HG02973 (cell line): ENCODE measurements around the gene RPTOR.

Source experiments
- ATAC-seq: cut with Tn5 transposase; IDR thresholded peaks from one replicate; pipeline ENCODE4 v1.9.1; 2021; ENCODE audit warnings: moderate library complexity; ENCODE audit not compliant: unreplicated experiment

RPTOR gene

DNA sequence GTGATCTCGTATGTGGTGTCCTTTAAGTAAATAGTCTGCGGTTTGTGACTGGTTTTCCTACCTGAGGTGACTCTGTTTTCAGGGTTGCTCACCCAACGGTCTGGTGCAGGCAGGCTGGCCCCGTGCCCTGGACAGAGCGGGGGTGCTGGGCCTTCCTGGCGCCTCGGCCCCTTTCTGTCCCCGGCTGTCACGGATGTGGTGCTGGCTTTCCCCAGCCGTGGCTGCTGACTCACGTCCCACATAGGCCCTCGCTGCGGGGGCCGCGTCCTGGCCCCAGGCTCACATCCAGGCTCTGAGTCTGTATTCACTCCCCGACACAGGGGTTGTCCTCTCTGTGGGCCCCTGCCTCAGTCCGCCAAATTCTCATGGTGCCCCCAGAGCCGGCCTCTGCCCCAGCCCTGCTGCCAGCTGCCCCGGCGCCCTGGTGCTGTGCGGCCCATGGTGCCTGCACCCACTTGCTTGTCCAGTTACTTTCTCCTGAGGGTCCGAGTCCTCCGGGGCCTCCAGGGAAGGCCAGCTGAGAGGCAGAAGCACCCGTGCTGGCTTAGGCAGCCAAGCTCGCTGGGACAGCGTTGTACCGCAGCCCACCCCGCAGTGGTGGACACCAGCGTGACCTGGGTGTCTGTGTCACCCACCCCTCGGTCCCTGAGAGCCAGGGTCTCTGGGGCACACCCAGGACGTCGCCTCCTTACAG lies 452.9 kb downstream of the RPTOR start:
- no peak for ATAC-seq

DNA sequence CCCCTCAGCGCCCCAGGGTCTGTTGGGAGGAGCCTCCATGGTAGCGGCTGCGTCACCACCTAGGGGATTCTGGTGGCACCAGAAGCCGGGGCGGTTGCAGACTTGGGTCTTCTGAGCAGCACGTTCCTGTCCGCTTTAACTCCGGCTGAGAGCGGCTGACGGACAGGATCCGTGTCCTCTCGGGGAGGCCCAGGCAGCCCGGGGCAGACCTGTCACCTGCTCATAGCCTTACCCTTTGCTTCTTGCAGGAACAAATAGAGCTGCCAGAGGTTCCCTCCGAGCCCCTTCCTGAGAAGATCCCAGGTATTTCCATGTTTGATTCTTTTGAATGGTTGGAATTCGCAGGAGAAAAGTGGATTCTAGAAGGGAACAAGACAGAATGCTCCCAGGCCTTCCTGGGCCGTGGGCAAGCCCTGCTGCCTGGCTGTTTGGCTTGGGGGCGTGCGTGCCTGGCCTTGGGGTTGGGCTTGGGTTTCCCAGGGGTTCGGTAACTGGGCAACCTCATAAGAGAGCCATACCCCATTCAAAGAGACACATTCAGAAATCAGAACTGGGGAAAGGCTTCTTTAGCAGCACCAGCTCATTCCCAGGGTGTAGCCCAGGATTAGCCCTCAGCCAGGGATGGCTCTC lies 453.6 kb downstream of the RPTOR start:
- no peak for ATAC-seq

DNA sequence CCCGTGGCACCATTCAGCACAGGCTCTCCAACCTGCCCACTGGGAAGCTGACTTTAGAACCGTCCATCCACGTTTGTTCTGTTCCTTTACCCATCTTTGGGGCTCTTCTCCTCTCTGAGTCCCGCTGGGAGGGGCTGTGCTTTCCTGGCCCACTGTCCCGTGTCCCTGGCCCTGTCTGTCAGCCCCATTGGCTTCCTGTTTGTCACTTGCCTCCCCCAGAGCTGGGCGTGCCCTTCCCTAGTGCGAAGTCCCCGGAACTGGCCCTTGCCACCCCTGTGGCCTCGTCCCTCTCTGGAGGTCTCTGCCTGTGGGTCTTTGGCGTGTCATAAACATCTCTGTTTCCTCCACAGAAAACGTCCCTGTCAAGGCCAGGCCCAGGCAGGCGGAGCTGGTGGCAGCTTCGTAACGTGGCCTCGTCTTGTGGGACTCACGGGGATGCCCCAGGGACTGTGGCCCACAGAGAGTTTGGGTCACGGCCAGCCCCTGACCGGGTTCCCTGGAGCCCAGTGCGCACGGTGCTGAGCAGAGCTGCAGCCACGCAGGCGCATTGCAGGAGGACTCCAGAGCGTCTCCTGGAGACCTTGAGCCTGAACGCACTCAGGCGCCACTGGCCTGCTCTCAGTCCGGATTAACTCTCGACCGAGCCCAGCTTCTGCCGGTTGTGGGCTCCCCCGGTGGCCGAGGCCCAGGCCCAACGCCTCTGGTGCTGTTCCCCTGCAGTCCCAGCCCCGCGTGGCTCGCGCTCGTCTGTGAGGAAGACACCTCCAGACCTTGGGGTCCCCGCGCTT lies 454.3 kb downstream of the RPTOR start:
- ATAC-seq = no peak

DNA sequence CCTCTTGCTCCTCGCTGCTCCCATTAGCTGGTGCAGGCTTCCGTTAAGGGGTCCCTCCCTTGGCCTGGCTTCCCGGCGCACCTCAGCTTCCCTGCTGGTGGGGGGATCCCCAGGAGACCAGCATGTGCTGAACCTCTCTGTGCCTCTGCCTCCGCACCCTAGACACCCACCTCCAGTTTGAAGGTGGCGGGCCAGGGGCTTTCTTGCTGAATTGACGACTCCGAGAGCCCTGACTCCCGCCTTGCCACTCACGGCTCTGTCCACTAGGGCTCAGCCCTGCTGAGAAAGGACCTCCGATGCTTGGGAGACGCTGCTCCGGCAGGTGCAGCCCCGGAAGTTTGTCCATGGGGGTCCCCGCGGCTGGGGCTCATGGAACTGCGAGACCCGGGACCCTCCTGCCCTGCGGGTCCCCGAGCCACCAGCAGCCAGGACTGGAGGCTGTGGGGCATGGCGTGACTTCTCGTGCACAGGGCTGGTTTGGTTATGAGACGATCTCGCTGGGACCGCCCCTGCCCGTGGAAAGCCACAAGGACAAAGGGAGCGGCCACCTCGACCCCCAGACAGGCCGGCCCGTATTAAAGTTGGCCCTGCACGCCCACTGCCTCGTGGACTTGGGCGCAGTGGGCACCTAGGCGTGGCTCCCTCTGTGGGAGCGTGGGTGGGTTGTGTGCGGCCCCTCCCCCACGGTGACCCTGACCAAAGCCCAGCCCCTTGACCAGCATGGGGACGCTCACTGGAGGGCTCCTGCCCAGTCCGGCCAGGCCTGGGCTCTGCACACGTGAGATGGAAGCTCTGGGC lies 455.1 kb downstream of the RPTOR start:
- no peak for ATAC-seq

DNA sequence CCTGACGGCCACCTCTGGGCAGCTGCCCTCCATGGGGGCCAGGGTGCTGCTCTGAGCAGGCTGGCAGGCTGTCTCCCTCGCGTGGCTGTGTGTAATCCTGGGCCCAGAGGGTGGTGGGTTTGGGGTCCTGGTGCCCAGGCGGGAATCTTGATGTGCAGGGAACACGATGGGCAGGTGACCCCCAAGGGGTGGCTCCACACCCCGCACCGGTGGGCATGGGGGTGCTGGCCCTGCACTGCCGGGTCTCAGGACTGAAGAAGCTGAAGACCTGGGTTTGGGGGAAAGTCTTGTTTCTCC lies 455.6 kb downstream of the RPTOR start:
- ATAC-seq = no peak

DNA sequence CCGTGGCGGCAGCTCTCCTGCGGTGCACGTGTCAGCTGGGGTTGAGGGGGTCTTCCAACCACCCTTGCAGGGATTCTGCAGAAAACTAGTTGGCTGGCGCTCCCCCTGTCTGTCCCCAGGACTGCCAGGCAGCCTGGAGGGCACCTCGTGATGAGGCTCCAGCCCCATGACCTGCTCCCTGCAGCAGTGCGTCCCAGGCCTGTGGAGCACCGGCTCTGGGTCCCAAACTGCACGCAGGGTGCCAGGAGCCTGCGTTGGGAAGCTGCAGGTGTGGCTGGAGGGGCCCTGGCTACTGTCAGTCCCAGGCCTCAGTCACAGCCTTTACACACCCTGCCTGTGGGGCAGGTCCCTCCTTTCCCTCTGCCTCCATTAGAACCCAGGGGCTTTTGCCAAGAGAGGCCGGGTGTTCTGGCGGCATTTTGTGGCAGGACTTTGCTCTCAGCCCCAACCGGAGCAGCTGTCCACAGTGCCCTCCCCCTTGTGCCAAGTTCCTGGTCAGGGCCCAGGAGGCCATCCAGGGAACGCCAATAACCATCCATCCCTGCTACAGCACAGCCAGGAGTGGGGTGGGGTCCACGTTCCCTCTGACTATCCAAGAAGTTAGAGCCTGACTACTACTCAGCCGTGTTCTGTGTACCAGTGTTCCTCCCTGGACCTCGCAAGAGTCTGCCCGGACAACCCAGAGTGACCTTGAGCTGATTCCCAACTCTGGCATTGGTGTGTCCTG lies 456.2 kb downstream of the RPTOR start:
- ATAC-seq = no peak

DNA sequence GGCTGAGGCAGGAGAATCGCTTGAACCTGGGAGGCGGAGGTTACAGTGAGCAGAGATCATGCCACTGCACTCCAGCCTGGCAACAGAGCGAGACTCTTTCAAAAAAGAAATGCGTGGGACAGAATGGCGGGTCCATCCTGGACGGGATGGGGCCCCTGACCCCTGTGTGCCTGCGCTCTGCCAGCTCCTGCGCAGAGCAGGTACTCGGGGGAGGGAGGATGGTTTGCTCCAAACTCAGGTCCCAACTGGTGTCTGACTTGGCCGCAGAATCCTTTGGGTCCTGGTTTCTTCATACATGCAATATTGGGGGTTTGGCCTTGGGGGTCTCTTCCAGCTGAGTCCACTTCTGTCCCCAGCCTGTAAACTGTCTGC lies 457.4 kb downstream of the RPTOR start:
- ATAC-seq = no peak

DNA sequence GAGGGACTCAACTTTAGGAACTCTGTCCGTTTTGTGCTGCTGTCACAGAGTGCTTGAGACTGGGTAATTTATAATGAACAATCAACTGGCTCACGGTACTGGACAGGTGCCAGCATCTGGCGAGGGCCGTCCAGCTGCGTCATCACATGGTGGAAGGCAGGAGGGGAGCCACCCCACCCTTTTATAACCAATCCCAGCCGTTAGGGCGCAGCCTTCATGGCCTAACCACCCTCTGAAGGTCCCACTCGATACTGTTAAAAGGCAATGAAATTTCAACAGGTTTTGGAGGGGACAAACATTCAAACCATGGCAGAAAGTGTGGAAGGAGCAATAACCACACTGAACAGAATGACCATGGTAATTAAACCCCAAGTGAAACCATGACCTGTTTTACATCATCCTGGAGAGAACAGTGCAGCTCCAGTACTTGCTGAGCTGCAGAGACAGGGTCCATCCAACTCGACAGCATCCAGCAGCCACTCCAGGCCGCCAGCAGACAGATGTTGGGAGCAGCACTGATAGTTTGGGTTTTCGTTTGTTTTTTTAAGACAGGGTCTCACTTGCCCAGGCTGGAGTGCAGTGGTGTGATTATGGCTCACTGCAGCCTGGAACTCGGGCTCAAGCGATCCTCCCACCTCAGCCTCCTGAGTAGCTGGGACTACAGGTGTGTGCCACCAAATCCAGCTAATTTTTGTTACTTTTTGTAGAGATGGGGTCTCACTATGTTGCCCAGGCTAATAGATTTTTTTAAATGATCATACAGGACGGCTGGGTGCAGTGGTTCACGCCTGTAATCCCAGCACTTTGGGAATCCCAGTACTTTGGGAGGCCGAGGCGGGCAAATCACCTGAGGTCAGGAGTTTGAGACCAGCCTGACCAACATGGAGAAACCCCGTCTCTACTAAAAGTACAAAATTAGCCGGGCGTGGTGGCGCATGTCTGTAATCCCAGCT lies 458.0 kb downstream of the RPTOR start:
- ATAC-seq = no peak

DNA sequence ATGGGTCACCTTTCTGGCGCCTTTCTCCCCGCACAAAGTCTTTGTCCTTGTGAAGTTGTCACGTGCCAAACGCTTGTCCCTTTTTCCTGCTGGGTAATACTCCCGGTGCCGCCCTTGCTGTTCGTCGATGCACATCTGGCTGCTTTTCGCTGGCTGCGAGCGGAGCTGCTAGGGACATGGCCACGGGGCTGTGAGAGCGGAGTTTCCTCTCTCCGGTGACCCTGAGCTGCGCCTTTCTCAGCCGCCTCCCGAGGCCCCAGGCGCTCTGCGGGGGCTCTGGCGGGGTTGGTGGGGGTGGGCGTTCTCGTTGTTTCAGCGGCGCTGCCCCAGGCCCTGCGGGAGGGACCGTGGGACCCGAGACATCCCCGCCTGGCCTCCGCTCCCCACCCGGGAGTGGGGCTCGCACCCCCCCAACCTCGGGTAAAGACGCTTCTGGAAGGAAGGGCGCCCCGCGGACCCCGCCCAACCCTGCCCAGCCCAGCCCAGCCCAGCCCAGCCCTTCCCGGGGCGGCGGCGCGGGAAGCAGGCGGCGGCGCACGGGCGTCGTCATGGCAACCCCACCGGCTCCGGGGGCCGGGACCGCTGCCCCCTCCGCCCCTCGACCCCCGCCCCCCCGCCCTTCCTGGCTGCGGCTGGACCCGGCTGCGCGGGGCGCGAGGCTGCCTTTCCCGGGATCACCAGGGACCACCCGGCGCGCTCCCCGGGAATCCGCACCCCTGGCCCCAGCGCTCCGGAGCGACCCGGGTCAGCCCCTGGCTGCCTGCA lies 459.3 kb downstream of the RPTOR start:
- no peak for ATAC-seq

DNA sequence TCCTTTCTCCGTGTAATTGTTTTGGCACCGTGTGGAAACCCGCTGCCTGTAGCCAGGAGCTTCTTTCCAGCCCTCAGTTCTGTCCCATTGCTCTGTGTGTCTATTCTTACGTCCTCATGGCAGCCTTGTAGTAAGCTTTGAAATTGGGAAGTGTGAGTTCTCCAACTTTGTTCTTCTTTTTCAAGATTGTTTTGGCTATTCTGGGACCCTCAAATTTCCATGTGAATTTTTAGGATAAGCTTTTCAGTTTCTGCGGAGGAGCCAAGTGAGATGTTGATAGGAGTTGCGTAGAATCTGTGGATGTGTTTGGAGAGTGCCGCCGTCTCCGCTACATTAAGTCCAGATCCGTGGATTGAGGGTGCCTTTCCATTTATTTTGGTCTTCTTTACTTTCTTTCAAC lies 462.3 kb downstream of the RPTOR start:
- ATAC-seq = no peak

DNA sequence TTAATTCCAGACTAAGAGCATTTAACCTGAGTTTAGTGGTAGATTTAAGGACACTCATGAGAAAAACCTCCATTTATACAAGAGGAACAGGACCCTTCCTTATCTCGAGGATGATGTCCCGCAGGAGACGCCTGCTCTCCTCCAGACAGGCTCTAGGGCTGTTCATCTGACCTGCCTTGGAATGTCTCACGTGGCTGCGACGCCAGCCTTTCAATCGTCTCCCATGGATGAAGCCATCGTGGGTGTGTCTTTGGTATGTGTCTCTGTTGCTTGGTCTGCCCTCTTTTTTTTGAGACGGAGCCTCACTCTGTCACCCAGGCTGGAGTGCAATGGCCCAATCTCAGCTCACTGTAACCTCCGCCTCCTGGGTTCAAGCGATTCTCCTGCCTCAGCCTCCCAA lies 463.5 kb downstream of the RPTOR start:
- ATAC-seq = no peak

DNA sequence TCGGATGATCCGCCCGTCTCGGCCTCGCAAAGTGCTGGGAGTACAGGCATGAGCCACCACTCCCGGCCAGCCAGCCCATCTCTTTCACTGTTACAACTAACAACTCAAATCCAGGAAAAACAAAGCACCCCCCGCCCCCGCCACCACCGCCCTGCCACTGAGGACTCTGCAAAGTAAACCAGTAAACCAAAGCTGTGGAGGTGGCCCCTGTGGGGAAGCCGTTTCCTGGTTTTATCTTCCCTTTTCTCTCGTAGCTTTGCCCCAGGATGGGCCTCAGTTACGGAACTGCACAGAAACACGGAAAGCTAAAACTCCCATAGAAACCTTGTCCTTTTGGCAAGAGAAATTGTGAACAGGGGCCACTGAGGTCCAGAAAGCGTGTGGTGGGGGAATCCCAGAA lies 464.5 kb downstream of the RPTOR start:
- no peak for ATAC-seq

DNA sequence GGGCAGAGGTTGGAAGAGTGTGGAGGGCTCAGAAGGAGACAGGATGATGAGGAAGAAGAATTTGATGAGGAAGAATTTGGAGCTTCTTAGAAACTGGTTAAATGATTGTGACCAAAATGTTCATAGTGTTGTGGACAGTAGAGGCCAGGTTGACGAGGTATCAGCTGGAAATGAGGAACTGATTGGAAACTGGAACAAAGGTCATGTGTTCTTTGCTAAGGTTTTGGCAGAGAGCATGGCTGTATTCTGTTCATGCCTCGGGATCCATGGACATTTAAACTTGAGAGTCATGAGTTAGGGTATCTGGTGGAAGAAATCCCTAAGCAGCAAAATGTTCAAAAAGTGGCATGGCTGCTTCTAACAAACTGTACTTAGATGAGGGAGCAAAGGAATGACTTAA lies 466.3 kb downstream of the RPTOR start:
- no peak for ATAC-seq

DNA sequence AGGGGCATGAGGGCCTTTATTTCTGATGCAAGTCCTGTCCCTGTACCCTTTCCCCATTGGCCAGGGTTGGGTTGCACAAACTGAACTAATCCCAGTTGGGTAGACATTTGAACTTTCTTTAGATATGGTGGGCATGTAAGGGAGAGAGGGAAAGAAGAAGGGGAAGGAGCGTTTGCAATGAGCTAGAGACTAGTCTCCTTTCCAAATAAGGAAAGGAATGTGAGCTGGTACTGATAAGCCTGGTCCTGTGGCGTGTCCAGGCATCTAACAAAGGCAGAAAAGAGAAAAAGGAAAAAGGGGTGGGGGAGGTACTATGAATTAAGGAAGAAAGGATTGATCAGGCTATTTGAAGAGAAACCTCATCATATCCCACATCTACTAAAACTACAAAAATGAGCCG lies 467.3 kb downstream of the RPTOR start:
- ATAC-seq = no peak

DNA sequence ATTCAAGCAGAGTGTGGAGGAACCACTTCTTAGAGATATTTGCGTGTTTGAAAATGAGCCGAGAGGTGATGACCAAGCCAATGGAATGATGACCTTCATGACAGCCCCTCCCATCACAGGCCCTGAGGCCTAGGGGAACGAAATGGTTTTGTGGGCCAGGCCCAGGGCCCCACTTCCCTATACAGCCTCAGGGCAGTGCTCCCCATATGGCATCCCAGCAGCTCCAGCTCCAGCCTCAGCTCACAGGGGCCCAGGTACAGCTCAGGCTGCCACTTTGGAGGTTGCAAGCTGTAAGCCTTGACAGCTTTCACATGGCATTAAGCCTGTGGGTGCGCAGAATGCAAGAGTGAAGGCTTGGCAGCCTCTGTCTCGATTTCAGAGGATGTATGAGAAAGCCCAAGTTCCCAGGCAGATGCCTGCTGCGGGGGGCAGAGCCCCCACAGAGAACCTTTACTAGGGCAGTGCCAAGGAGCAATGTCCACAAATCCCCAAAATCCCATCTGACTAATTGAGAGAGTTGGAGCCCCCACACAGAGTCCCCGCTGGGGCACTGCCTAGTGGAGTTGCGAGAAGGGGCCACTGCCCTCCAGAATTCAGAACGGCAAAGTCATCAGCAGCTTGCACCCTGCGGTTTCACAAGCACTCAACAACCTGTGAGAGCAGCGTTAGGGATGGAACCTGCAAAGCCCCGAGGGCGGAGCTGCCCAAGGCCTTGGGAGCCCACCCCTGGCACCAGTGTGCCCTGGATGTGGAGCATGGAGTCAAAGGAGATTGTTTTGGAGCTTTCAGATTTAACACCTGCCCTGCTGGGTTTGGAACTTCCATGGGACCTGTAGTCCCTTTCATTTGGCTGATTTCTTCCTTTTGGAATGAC lies 468.2 kb downstream of the RPTOR start:
- no peak for ATAC-seq

DNA sequence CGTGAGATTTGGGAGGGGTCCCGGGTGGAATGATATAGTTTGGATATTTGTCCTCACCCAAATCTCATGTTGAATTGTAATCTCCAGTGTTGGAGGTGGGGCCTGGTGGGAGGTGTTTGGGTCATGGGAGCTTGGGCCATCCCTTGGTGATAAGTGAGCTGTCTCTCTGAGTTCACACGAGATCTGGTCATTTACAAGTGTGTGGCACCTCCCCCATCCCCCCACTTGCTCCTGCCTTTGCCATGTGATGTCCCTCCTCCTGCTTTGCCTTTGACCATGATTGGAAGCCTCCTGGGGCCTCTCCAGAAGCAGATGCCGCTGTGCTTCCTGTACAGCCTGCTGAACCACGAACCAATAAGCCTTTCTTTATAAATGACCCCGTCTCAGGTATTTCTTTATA lies 469.0 kb downstream of the RPTOR start:
- no peak for ATAC-seq

DNA sequence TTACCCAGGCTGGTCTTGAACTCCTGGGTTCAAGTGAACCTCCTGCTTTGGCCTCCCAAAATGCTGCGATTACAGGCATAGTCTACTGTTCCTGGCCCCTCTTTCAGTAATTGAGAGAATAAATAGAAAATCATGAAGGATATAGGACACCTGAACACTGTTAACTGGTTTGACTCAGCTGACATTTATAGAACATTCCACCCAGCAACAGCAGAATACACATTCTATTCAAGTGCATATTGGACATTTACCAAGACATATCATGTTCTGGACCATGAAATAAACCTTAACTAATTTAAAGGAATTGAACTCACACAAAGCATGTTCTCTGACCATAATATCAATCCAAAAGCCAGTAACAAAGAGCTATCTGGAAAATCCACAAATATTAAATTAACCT lies 470.5 kb downstream of the RPTOR start:
- no peak for ATAC-seq
